WTC11 (cell line): ENCODE measurements around the gene ANKRD28. TPM values are rescaled to one million over a fixed set of nuclear protein-coding genes. Genes with fewer than 3 reads are reported as not detected.

Source experiments
- ATAC-seq: fragments of 200-7000 bp; cut with Tn5 transposase; 2 replicates; pipeline ENCODE4 v1.10.0; 2021; ENCODE audit warnings: mild to moderate bottlenecking, moderate library complexity
- CTCF ChIA-PET: fragments of 300-600 bp; sonication (Branson Sonifier 250); formaldehyde crosslinking; loops from one replicate; lab custom pipeline; 2021; ENCODE audit warnings: antibody characterized with exemption; lab: Charles Lee
- POLR2A ChIA-PET: fragments of 350-600 bp; sonication (Branson Sonifier 250); formaldehyde crosslinking; loops from one replicate; lab custom pipeline; 2021; ENCODE audit warnings: antibody characterized with exemption; lab: Charles Lee
- DNase-seq: peaks from one replicate; pipeline ENCODE4 v3.0.0; 2021; ENCODE audit warnings: low spot score
- H3K27ac Mint-ChIP-seq: 2 replicates; pipeline ENCODE4 v1.8.0; 2021; ENCODE audit warnings: mixed read lengths
- H3K27me3 Mint-ChIP-seq: 2 replicates; pipeline ENCODE4 v1.8.0; 2021; ENCODE audit warnings: low read depth, mild to moderate bottlenecking, moderate library complexity, mixed read lengths
- H3K36me3 Mint-ChIP-seq: 2 replicates; pipeline ENCODE4 v1.8.0; 2021; ENCODE audit warnings: mixed read lengths
- H3K4me1 Mint-ChIP-seq: 2 replicates; pipeline ENCODE4 v1.8.0; 2022; ENCODE audit warnings: mixed read lengths
- H3K4me3 Mint-ChIP-seq: 2 replicates; pipeline ENCODE4 v1.8.0; 2021; ENCODE audit warnings: mild to moderate bottlenecking, moderate library complexity, mixed read lengths
- H3K9me3 Mint-ChIP-seq: 2 replicates; pipeline ENCODE4 v1.8.0; 2021; ENCODE audit warnings: mixed read lengths
- ATF1 ChIP-seq: sonication (generic); formaldehyde crosslinking; IDR thresholded peaks from 2 replicates; pipeline ENCODE4 v1.8.1; 2023; ENCODE audit warnings: mild to moderate bottlenecking, moderate library complexity, missing genetic modification reagents
- ATF3 ChIP-seq: sonication (generic); formaldehyde crosslinking; conservative IDR thresholded peaks from 2 replicates; pipeline ENCODE4 v1.8.1; 2022; ENCODE audit warnings: mild to moderate bottlenecking, missing genetic modification reagents
- CBFB ChIP-seq: sonication (generic); formaldehyde crosslinking; IDR thresholded peaks from 2 replicates; pipeline ENCODE4 v1.8.1; 2022; ENCODE audit warnings: mild to moderate bottlenecking, low read depth, missing genetic modification reagents
- CREM ChIP-seq: sonication (generic); formaldehyde crosslinking; IDR thresholded peaks from 2 replicates; pipeline ENCODE4 v1.8.1; 2022; ENCODE audit warnings: mild to moderate bottlenecking, missing genetic modification reagents, moderate library complexity
- FOXJ3 ChIP-seq: sonication (generic); formaldehyde crosslinking; IDR thresholded peaks from 2 replicates; pipeline ENCODE4 v1.9.0; 2021; ENCODE audit warnings: missing genetic modification reagents, mild to moderate bottlenecking, borderline replicate concordance
- FOXK1 ChIP-seq: sonication (generic); formaldehyde crosslinking; IDR thresholded peaks from 2 replicates; pipeline ENCODE4 v1.8.0; 2022; ENCODE audit warnings: mild to moderate bottlenecking, moderate library complexity, missing genetic modification reagents
- HMGA2 ChIP-seq: fragments of 250-450 bp; sonication (Bioruptor Pico); IDR thresholded peaks from 2 replicates; pipeline ENCODE4 v1.4.0; 2021; ENCODE audit warnings: mild to moderate bottlenecking, moderate library complexity
- JUN ChIP-seq: sonication (generic); formaldehyde crosslinking; IDR thresholded peaks from 2 replicates; pipeline ENCODE4 v1.8.0; 2023; ENCODE audit warnings: mild to moderate bottlenecking, missing genetic modification reagents
- NR1H2 ChIP-seq: sonication (generic); formaldehyde crosslinking; IDR thresholded peaks from 2 replicates; pipeline ENCODE4 v1.9.0; 2021; ENCODE audit warnings: mild to moderate bottlenecking, moderate library complexity, missing genetic modification reagents
- OVOL2 ChIP-seq: fragments of 250-450 bp; sonication (Bioruptor Pico); IDR thresholded peaks from 2 replicates; pipeline ENCODE4 v1.9.0; 2021; ENCODE audit warnings: mild to moderate bottlenecking, borderline replicate concordance
- RELA ChIP-seq: sonication (generic); formaldehyde crosslinking; IDR thresholded peaks from 2 replicates; pipeline ENCODE4 v1.8.1; 2022; ENCODE audit warnings: missing genetic modification reagents, mild to moderate bottlenecking, borderline replicate concordance
- RORB ChIP-seq: fragments of 250-450 bp; sonication (Bioruptor Pico); IDR thresholded peaks from 2 replicates; pipeline ENCODE4 v1.9.0; 2021; ENCODE audit warnings: mild to moderate bottlenecking
- TCF7 ChIP-seq: sonication (generic); formaldehyde crosslinking; IDR thresholded peaks from 2 replicates; pipeline ENCODE4 v1.8.0; 2022; ENCODE audit warnings: mild to moderate bottlenecking, low read depth, missing genetic modification reagents, moderate library complexity
- ZBTB43 ChIP-seq: sonication (generic); formaldehyde crosslinking; IDR thresholded peaks from 2 replicates; pipeline ENCODE4 v1.8.1; 2023; ENCODE audit warnings: mild to moderate bottlenecking, missing genetic modification reagents
- ZNF671 ChIP-seq: fragments of 250-450 bp; sonication (Bioruptor Pico); IDR thresholded peaks from 2 replicates; pipeline ENCODE4 v1.8.0; 2021; ENCODE audit warnings: mild to moderate bottlenecking
- total RNA-seq: library from RNA; stranded (reverse); gene quantifications from 3 replicates; pipeline ENCODE4 v1.2.3, GENCODE V29; 2021
- TF ChIP-seq, protein P1 (sequence below): sonication (generic); formaldehyde crosslinking; IDR thresholded peaks from 2 replicates; pipeline ENCODE4 v1.8.0; 2023; ENCODE audit warnings: mild to moderate bottlenecking, missing genetic modification reagents
- TF ChIP-seq, protein P2 (sequence below): fragments of 250-450 bp; sonication (Bioruptor Pico); IDR thresholded peaks from 2 replicates; pipeline ENCODE4 v1.8.0; 2021; ENCODE audit warnings: mild to moderate bottlenecking
- TF ChIP-seq, protein P3 (sequence below): sonication (generic); formaldehyde crosslinking; IDR thresholded peaks from 2 replicates; pipeline ENCODE4 v1.8.0; 2022; ENCODE audit warnings: mild to moderate bottlenecking, missing genetic modification reagents

ANKRD28 gene
- total RNA-seq, 1 experiment from 2014 or later, result 51.6 TPM

GRCh38 chr3:15713364-15713763 is 84.4 kb downstream of the ANKRD28 start (continued):
- TF ChIP-seq, protein P1, sequence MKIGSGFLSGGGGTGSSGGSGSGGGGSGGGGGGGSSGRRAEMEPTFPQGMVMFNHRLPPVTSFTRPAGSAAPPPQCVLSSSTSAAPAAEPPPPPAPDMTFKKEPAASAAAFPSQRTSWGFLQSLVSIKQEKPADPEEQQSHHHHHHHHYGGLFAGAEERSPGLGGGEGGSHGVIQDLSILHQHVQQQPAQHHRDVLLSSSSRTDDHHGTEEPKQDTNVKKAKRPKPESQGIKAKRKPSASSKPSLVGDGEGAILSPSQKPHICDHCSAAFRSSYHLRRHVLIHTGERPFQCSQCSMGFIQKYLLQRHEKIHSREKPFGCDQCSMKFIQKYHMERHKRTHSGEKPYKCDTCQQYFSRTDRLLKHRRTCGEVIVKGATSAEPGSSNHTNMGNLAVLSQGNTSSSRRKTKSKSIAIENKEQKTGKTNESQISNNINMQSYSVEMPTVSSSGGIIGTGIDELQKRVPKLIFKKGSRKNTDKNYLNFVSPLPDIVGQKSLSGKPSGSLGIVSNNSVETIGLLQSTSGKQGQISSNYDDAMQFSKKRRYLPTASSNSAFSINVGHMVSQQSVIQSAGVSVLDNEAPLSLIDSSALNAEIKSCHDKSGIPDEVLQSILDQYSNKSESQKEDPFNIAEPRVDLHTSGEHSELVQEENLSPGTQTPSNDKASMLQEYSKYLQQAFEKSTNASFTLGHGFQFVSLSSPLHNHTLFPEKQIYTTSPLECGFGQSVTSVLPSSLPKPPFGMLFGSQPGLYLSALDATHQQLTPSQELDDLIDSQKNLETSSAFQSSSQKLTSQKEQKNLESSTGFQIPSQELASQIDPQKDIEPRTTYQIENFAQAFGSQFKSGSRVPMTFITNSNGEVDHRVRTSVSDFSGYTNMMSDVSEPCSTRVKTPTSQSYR (CRISPR knock-in tag), result no peak
- TF ChIP-seq ATF3 (CRISPR knock-in tag) (no peak), CBFB (CRISPR knock-in tag) (no peak)
- TF ChIP-seq, protein P2, sequence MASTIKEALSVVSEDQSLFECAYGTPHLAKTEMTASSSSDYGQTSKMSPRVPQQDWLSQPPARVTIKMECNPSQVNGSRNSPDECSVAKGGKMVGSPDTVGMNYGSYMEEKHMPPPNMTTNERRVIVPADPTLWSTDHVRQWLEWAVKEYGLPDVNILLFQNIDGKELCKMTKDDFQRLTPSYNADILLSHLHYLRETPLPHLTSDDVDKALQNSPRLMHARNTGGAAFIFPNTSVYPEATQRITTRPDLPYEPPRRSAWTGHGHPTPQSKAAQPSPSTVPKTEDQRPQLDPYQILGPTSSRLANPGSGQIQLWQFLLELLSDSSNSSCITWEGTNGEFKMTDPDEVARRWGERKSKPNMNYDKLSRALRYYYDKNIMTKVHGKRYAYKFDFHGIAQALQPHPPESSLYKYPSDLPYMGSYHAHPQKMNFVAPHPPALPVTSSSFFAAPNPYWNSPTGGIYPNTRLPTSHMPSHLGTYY (CRISPR knock-in tag), result no peak

GRCh38 chr3:15711281-15711680 is 86.5 kb downstream of the ANKRD28 start:
- no peaks in the 10 kb centered on the region for H3K9me3 Mint-ChIP-seq
- ATAC-seq (no peak), DNase-seq (no peak)
- H3K4me1 Mint-ChIP-seq, result no peaks in the 10 kb centered on the region
- ChIA-PET POLR2A (no interaction called here), CTCF (no interaction called here)
- TF ChIP-seq RELA (no peak), HMGA2 (no peak), ZNF671 (CRISPR knock-in tag) (no peak), CBFB (CRISPR knock-in tag) (no peak), FOXJ3 (CRISPR knock-in tag) (no peak), TCF7 (CRISPR knock-in tag) (no peak), ATF1 (CRISPR knock-in tag) (no peak), ZBTB43 (CRISPR knock-in tag) (no peak), NR1H2 (no peak), FOXK1 (CRISPR knock-in tag) (no peak), OVOL2 (no peak), ATF3 (CRISPR knock-in tag) (no peak), CREM (CRISPR knock-in tag) (no peak), RORB (CRISPR knock-in tag) (no peak), JUN (no peak)
- TF ChIP-seq, protein P3, sequence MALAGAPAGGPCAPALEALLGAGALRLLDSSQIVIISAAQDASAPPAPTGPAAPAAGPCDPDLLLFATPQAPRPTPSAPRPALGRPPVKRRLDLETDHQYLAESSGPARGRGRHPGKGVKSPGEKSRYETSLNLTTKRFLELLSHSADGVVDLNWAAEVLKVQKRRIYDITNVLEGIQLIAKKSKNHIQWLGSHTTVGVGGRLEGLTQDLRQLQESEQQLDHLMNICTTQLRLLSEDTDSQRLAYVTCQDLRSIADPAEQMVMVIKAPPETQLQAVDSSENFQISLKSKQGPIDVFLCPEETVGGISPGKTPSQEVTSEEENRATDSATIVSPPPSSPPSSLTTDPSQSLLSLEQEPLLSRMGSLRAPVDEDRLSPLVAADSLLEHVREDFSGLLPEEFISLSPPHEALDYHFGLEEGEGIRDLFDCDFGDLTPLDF, result no peak
- TF ChIP-seq, protein P1 (CRISPR knock-in tag), result no peak
- H3K36me3 Mint-ChIP-seq, result peaks cover 44% of the 10 kb centered on the region
- no peak overlapping the region for H3K27ac Mint-ChIP-seq
- H3K27me3 Mint-ChIP-seq, result no peaks in the 10 kb centered on the region
- H3K4me3 Mint-ChIP-seq, result no peak overlapping the region
